GM12891 (cell line): ENCODE results near the gene EDA.

Source experiments
- POLR2A ChIP-seq: IDR thresholded peaks from 2 replicates; pipeline ENCODE4 v1.6.1; 2011; ENCODE audit warnings: low read depth, low read length, control low read depth
- POLR2AphosphoS5 ChIP-seq: IDR thresholded peaks from 2 replicates; pipeline ENCODE4 v1.6.1; 2011; ENCODE audit warnings: low read depth, low read length, control low read depth
- TAF1 ChIP-seq: IDR thresholded peaks from 2 replicates; pipeline ENCODE4 v1.6.1; 2011; ENCODE audit warnings: low read depth, low read length, control low read depth

GRCh38 chrX:69616457-69617203 is 717 bp downstream of the EDA start:
- TF ChIP-seq POLR2AphosphoS5 (no peak), POLR2A (no peak), TAF1 (no peak)
